ENCODE data around the gene GRK5.

GRCh38 chr10:119237722-119238436 is 30.5 kb downstream of the GRK5 start:
- TF ChIP-seq CTCF (conservative IDR thresholded peaks at IDR 0.05; ENCODE audit: low read depth, low read length) (no peak), EZH2 (IDR thresholded peaks at IDR 0.05; ENCODE audit: borderline replicate concordance, low read depth, low read length, poor library complexity, severe bottlenecking) (no peak)
